ENCODE data around the gene DOK1. TPM values are rescaled to one million over a fixed set of nuclear protein-coding genes. Genes with fewer than 3 reads are reported as not detected.
A peak's percentile ranks its signal among the peaks of the same experiment; 100 is the strongest.

The DOK1 gene
- total RNA-seq, 2 experiments from 2014 or later = 17.2 to 17.9 TPM

DNA sequence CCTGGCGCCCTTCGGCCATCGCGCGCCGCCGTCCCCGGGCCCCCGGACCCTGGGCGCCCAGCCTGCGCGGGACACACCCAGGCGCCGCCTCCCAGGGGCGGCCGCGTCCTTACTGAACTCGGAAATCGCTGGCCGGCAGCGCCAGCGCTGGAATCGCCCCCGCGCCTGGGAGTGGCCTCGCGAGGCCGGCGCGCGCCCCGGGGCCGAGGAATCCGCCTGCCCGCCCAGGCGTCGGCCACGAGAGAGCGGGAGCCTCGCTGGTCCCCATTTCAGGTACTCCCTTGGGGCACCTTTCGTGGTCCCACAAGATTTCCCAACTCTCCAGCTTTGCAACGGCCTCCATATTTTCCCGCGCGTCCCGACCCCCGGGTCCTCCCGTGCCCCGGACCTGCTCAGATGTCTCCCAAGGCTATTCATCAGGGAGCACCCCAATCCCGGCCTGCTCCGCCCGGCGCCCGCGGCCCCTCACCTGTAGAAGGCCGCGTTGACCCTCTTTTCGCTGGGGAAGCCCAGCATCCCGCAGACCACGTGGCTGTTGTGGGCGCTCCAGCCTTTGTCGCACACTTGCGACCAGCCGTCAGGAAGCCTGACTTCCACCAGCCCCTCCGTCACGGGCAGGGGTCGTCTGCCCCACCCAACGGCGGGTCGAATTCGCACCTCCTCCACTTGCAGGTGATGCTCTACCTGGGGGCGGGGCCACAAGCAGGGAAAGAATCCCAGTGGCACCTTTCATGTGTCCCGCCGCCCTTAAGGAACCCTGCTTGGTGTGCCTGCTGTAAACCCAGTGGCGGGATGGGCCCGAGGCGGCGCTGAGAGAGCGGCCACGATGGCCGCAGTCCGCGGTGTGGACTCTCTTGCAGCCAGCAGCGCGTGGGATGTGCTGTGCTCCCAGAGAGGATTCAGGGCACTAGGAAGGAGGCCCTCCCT, 5.4 kb upstream of the DOK1 start:
- peaks cover 30% of the 10 kb centered on the region for H3K27me3 Mint-ChIP-seq
- POLR2A ChIA-PET = no interaction called here
- CTCF ChIA-PET = interaction anchor here (0.6 kb wide), 1 partner anchor 67 kb away, joined by 3 read pairs; the partner anchor contains the start of gene CCDC142
- DNase-seq = peak; percentile 54
- no peak overlapping the region for H3K27ac Mint-ChIP-seq
- ATAC-seq = peak; percentile 61
- H3K4me1 Mint-ChIP-seq = peaks cover 8% of the 10 kb centered on the region
- H3K4me3 Mint-ChIP-seq = peak overlapping the region; percentile 57
- intact Hi-C loops (cut with DNase I, micrococcal nuclease) = loop anchor here in 1 of 2 experiments (2.0 kb wide), 1 partner anchor 18 kb away; no protein-coding TSS in a partner anchor
- H3K9me3 Mint-ChIP-seq (ENCODE audit: low read depth) = no peaks in the 10 kb centered on the region
- H3K36me3 Mint-ChIP-seq (ENCODE audit: low read depth) = no peaks in the 10 kb centered on the region

DNA sequence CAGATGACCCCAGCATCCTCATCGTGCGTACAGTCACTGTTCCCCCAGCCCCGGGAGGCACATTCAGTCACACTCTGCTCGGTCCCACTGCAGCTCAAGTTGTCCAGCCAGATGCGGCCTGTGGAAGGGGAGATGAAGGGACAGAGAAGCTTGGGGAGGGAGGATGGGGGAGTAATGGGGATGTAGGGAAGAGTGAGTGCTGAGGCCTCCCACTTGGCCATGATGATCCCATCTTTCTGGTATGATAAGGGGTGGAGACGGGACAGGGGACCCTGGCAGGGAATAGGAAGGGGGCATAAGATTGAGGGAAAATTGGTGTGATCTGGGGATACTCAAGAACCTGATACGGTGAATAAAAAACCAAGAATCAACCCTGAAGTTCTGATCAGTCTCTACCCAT, 4.3 kb upstream of the DOK1 start:
- Mint-ChIP-seq H3K9me3 (ENCODE audit: low read depth) (no peaks in the 10 kb centered on the region), H3K27ac (no peak overlapping the region), H3K4me3 (no peak overlapping the region), H3K27me3 (peaks cover 30% of the 10 kb centered on the region), H3K36me3 (ENCODE audit: low read depth) (no peaks in the 10 kb centered on the region), H3K4me1 (peaks cover 8% of the 10 kb centered on the region)
- intact Hi-C loops (cut with DNase I, micrococcal nuclease) = no loop called here
- DNase-seq (no peak), ATAC-seq (no peak)
- ChIA-PET POLR2A (no interaction called here), CTCF (interaction anchor here (0.6 to 0.7 kb wide), 3 partner anchors 20 to 94 kb away, joined by 3 read pairs; partner anchors contain the start of gene CCDC142)

DNA sequence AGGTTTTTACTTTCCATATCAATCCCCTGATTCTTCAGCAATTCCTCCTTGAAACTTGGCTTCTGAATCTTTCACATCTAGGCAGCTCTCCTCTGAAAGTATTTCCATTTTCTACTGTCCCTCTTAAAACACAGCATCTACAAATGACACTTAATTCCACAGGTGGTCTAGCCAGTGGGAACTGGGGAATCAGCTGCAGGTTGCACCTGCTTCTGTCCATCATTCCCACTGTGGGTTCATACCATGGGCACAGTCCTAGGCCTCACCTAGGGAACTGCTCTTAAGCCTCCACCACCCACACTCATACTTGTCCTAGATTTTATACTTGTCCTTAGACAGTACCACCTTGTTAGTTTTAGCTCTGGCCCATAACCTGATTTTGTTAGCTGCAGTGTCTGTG, 3.0 kb upstream of the DOK1 start:
- intact Hi-C loops (cut with DNase I, micrococcal nuclease) = no loop called here
- H3K9me3 Mint-ChIP-seq (ENCODE audit: low read depth) = no peaks in the 10 kb centered on the region
- peaks cover 12% of the 10 kb centered on the region for H3K4me1 Mint-ChIP-seq
- H3K36me3 Mint-ChIP-seq (ENCODE audit: low read depth) = peaks cover 1% of the 10 kb centered on the region
- H3K27me3 Mint-ChIP-seq = peaks cover 29% of the 10 kb centered on the region
- ChIA-PET CTCF (interaction anchor here (1.4 kb wide), 1 partner anchor 20 kb away, joined by 4 read pairs; no protein-coding TSS in a partner anchor), POLR2A (no interaction called here)
- ATAC-seq (no peak), DNase-seq (no peak)
- H3K4me3 Mint-ChIP-seq = no peak overlapping the region
- no peak overlapping the region for H3K27ac Mint-ChIP-seq

DNA sequence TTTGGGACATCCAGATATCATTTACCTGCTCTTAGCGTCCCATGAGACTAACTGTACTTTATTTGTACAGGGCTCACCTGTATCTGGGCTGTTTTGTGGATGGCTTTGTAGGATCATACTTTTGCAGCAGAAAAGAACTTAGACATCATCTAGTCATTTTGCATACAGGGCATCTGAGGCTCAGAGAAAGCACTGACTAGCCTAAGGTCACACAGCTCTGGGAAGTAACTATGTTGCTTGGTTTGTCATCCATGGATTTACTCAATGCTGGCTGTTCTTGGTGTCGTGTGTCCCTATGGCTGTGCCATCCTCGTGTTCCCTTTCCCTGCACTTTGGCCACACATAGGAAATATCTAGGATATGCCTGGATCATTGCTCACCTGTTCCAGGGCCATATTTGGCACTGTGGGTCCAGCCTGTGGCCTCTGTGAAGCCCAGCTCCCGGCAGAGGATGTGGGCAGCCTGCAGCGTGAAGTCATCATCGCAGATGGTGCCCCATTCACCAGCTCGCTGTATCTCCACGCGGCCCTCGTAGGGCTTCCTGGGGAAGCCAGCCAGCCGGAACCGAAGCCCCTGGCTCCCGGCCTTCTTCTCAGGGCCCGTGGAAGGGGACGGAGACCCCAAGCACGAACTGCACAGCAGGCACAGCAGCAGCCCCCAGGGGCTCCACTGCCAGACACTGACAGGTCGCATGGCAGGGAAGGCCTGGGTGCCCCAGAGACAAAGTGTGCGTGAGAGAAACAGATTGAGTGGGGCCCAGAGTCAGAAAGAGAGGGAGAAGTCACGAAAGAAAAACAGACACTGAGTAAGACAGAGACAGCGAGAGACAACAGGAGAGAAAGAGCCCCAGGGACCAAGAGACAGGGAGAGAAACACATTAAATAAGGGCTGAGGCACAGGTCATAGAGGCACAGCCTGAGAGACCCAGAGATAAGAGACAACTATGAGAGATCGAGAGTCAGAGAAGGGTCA, 2.3 kb upstream of the DOK1 start:
- Mint-ChIP-seq H3K4me3 (no peak overlapping the region), H3K4me1 (peaks cover 12% of the 10 kb centered on the region), H3K27me3 (peaks cover 27% of the 10 kb centered on the region), H3K9me3 (ENCODE audit: low read depth) (no peaks in the 10 kb centered on the region), H3K27ac (peak overlapping the region; percentile 2), H3K36me3 (ENCODE audit: low read depth) (peaks cover 3% of the 10 kb centered on the region)
- ATAC-seq (no peak), DNase-seq (no peak)
- POLR2A ChIA-PET = no interaction called here
- intact Hi-C loops (cut with DNase I, micrococcal nuclease) = no loop called here
- CTCF ChIA-PET = interaction anchor here (1.4 kb wide), 1 partner anchor 21 kb away, joined by 4 read pairs; no protein-coding TSS in a partner anchor

DNA sequence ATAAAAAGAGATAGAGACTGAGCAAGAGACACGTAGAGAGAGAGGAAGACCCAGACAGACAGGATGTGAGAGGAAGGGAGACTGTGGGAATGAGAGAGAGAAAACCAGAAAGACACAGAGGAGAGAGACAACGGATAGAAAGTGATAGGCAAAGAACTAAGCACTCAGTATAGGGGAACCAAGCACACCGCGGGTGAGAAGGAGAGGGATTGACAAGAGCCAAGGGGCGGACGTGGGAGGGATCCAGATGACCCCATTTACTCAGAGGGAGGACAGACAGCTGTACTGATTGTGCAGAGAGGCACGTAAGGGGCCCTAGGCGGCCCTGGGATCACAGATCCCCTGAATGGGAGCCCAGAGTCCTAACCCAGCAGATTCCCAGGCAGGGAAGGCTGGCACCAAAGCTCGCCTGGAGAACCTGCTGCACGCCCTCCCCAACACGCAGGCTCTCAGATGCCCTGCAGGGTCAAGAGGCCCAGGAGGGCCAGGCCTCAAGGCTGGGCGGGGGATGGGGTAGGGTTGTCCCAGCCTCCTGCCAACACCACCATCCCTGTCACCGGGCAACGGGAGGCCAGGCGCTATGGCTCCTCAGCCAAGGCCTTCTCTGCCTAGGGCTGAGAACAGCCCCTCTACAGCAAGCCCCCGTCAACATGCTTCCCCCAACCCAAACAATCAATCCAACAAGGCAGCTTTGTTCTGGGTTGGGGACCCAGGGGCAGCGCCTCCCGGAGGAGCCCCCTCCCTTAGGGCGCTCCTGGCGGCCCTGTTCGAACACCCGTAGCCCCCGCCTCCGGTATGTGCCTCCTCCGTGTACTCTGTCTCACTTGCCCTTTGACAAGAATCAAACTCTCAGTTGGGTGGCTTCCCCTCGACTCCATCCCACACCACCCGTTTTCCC, 1.4 kb upstream of the DOK1 start:
- H3K4me1 Mint-ChIP-seq = peaks cover 12% of the 10 kb centered on the region
- POLR2A ChIA-PET = no interaction called here
- H3K27ac Mint-ChIP-seq = peak overlapping the region; percentile 81
- H3K36me3 Mint-ChIP-seq (ENCODE audit: low read depth) = peaks cover 3% of the 10 kb centered on the region
- no peaks in the 10 kb centered on the region for H3K9me3 Mint-ChIP-seq (ENCODE audit: low read depth)
- peak overlapping the region; percentile 91 for H3K4me3 Mint-ChIP-seq
- H3K27me3 Mint-ChIP-seq = peaks cover 21% of the 10 kb centered on the region
- CTCF ChIA-PET = interaction anchor here (1.3 kb wide), 1 partner anchor 70 kb away, joined by 3 read pairs; the partner anchor contains the start of gene TTC31
- no peak for DNase-seq
- intact Hi-C loops (cut with DNase I, micrococcal nuclease) = no loop called here
- ATAC-seq = no peak

DNA sequence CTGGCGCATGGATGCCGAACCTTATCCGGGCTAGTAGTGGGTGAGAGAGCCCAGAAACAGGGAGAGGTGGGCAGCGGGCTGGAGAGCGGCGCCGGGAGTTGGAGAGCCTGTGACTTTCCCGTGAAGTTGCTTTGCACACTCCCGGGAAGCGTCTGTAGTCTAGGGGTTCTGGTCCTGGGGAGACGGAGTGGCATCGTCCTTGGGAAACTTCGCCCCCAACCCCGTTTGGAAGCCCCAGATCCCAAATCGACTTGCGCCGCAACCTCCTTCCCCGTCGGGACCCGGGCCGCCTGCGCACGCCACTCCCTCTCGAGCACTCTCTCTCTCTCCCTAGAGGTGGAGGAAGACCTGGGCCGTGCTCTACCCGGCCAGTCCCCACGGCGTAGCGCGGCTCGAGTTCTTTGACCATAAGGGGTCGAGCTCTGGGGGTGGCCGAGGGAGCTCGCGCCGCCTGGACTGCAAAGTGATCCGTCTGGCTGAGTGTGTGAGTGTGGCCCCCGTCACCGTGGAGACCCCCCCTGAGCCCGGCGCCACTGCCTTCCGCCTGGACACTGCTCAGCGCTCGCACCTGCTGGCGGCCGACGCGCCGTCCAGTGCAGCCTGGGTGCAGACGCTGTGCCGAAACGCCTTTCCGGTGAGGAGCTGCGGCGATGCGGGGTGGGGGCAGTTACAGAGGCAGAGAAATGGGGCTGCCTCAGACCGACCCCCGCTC, 456 bp downstream of the DOK1 start:
- intact Hi-C loops (cut with DNase I, micrococcal nuclease) = loop anchor here (1.0 to 2.0 kb wide), 13 partner anchors 16 to 279 kb away; partner anchors contain the start of genes AUP1 (in 2 of the 2), HTRA2 (in 2 of the 2), TTC31 (in 2 of the 2) and C2orf81 (in 1 of the 2)
- peak; percentile 64 for DNase-seq
- Mint-ChIP-seq H3K4me3 (peak overlapping the region; percentile 91), H3K36me3 (ENCODE audit: low read depth) (peaks cover 3% of the 10 kb centered on the region), H3K4me1 (peaks cover 6% of the 10 kb centered on the region), H3K27ac (peak overlapping the region; percentile 91), H3K27me3 (peaks cover 13% of the 10 kb centered on the region), H3K9me3 (ENCODE audit: low read depth) (no peaks in the 10 kb centered on the region)
- CTCF ChIA-PET = interaction anchor here (0.6 to 1.9 kb wide), 2 partner anchors 30 to 80 kb away, joined by 4 to 8 read pairs; no protein-coding TSS in a partner anchor
- ATAC-seq = peak; percentile 59
- POLR2A ChIA-PET = no interaction called here

DNA sequence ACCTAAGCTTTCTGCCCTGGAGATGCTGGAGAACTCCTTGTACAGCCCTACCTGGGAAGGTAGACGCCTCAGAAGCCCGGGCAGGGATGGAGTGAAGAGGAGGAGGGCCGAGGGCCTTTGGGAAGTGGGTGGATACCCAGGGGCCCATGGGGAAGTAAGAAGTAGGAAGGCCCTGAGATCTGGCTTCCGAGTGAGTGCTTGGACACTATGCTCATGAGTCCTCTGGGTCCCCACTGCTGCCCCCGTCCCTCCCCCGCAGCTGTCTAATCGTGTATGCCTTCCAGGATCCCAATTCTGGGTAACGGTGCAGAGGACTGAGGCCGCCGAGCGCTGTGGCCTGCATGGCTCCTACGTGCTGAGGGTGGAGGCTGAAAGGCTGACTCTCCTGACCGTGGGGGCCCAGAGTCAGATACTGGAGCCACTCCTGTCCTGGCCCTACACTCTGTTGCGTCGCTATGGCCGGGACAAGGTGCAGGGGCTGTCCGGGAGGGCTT, 1.1 kb downstream of the DOK1 start:
- peak overlapping the region; percentile 91 for H3K4me3 Mint-ChIP-seq
- intact Hi-C loops (cut with DNase I, micrococcal nuclease) = loop anchor here (2.0 kb wide), 4 partner anchors 15 to 73 kb away; partner anchors contain the start of genes CCDC142 (in 1 of the 2), LBX2 (in 1 of the 2), TLX2 (in 1 of the 2) and TTC31 (in 1 of the 2)
- H3K4me1 Mint-ChIP-seq = peaks cover 11% of the 10 kb centered on the region
- ATAC-seq (no peak), DNase-seq (no peak)
- H3K27me3 Mint-ChIP-seq = peaks cover 14% of the 10 kb centered on the region
- POLR2A ChIA-PET = no interaction called here
- no peaks in the 10 kb centered on the region for H3K9me3 Mint-ChIP-seq (ENCODE audit: low read depth)
- CTCF ChIA-PET = interaction anchor here (0.7 to 1.9 kb wide), 2 partner anchors 24 to 29 kb away, joined by 3 to 8 read pairs; no protein-coding TSS in a partner anchor
- H3K27ac Mint-ChIP-seq = peak overlapping the region; percentile 91
- peaks cover 3% of the 10 kb centered on the region for H3K36me3 Mint-ChIP-seq (ENCODE audit: low read depth)

DNA sequence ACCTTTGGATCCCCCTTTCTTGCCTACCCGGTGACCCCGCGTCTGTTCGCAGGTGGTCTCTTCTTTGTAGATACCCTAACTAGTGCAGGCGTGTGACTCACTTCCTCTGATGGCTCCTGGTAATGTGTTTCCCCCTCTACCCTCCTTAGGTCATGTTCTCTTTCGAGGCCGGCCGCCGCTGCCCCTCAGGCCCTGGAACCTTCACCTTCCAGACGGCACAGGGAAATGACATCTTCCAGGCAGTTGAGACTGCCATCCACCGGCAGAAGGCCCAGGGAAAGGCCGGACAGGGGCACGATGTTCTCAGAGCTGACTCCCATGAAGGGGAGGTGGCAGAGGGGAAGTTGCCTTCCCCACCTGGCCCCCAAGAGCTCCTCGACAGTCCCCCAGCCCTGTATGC, 1.6 kb downstream of the DOK1 start:
- no peak overlapping the region for H3K27ac Mint-ChIP-seq
- ChIA-PET POLR2A (interaction anchor here (0.8 kb wide), 1 partner anchor 10 kb away, joined by 3 read pairs; no protein-coding TSS in a partner anchor), CTCF (interaction anchor here (0.7 kb wide), 1 partner anchor 24 kb away, joined by 3 read pairs; no protein-coding TSS in a partner anchor)
- no peaks in the 10 kb centered on the region for H3K9me3 Mint-ChIP-seq (ENCODE audit: low read depth)
- peak overlapping the region; percentile 91 for H3K4me3 Mint-ChIP-seq
- peaks cover 16% of the 10 kb centered on the region for H3K27me3 Mint-ChIP-seq
- H3K4me1 Mint-ChIP-seq = peaks cover 13% of the 10 kb centered on the region
- no peak for ATAC-seq
- H3K36me3 Mint-ChIP-seq (ENCODE audit: low read depth) = peaks cover 3% of the 10 kb centered on the region
- DNase-seq = no peak
- intact Hi-C loops (cut with DNase I, micrococcal nuclease) = no loop called here

DNA sequence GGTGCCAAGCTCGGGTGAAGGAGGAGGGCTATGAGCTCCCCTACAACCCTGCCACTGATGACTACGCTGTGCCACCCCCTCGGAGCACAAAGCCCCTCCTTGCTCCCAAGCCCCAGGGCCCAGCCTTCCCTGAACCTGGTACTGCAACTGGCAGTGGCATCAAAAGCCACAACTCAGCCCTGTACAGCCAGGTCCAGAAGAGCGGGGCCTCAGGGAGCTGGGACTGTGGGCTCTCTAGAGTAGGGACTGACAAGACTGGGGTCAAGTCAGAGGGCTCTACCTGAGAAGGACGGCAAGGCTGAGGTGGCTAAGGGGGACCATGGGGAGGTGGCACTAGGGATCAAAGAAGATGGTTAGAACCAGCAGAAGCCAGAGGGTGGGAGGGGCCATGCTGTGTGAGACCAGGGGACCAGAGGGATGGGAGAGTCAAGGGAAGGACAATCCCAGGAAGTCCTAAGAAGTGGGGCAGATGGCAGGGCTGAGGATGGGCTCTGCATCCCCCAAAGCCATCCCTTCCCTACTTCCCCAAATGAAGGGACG, 2.4 kb downstream of the DOK1 start:
- no peak for ATAC-seq
- ChIA-PET POLR2A (interaction anchor here (0.6 to 0.8 kb wide), 2 partner anchors 9 to 63 kb away, joined by 3 read pairs; no protein-coding TSS in a partner anchor), CTCF (interaction anchor here (0.7 to 1.2 kb wide), 2 partner anchors 21 to 42 kb away, joined by 3 read pairs; no protein-coding TSS in a partner anchor)
- Mint-ChIP-seq H3K27ac (no peak overlapping the region), H3K4me3 (no peak overlapping the region), H3K4me1 (peaks cover 13% of the 10 kb centered on the region), H3K9me3 (ENCODE audit: low read depth) (no peaks in the 10 kb centered on the region), H3K27me3 (peaks cover 18% of the 10 kb centered on the region), H3K36me3 (ENCODE audit: low read depth) (peaks cover 3% of the 10 kb centered on the region)
- no peak for DNase-seq
- intact Hi-C loops (cut with DNase I, micrococcal nuclease) = no loop called here

Measured in activated CD4-positive, alpha-beta T cell treated with anti-CD3 and anti-CD28 coated beads for 36 hours (primary cell).